Measurements from ENCODE around the gene SMAD6. TPM values are rescaled to one million over a fixed set of nuclear protein-coding genes. Genes with fewer than 3 reads are reported as not detected.

SMAD6 gene
- total RNA-seq, 1 donor from 2014 or later, result 2.7 TPM

- Mint-ChIP-seq H3K27me3 (ENCODE audit: low read depth, unreplicated experiment) (peaks cover 19% of the 10 kb centered on the region), H3K27ac (ENCODE audit: unreplicated experiment) (no peak overlapping the region), H3K4me3 (ENCODE audit: unreplicated experiment) (peak overlapping the region; percentile 90), H3K36me3 (ENCODE audit: low read depth, unreplicated experiment) (no peaks in the 10 kb centered on the region), H3K4me1 (ENCODE audit: low read depth, unreplicated experiment) (peaks cover 8% of the 10 kb centered on the region), H3K9me3 (ENCODE audit: unreplicated experiment) (no peaks in the 10 kb centered on the region)
- Histone ChIP-seq H4K20me1 (ENCODE audit: insufficient read depth, low read length) (peaks cover 36% of the 10 kb centered on the region), H3K27ac (ENCODE audit: low read depth, low read length) (peak overlapping the region; percentile 41), H3K9ac (ENCODE audit: low read length) (peak overlapping the region; percentile 82), H3K4me2 (ENCODE audit: low read length) (peak overlapping the region; percentile 97), H3K36me3 (ENCODE audit: insufficient read depth, low read length) (no peaks in the 10 kb centered on the region), H3K9me3 (ENCODE audit: insufficient read depth, low read depth, low read length) (no peaks in the 10 kb centered on the region), H3K79me2 (ENCODE audit: insufficient read depth, low read length) (peaks cover 42% of the 10 kb centered on the region), H3K4me3 (ENCODE audit: insufficient read depth, low read depth, low read length) (peak overlapping the region; percentile 82), H3K4me1 (ENCODE audit: insufficient read depth, low read length) (peaks cover 12% of the 10 kb centered on the region), H3K27me3 (ENCODE audit: insufficient read depth, low read length) (no peaks in the 10 kb centered on the region), H2AFZ (ENCODE audit: low read depth, low read length) (peak overlapping the region; percentile 44)
- DNase-seq (ENCODE audit: low read depth) (peak; percentile 14), FAIRE-seq (no peak)
- TF ChIP-seq EZH2 (IDR thresholded peaks at IDR 0.05; ENCODE audit: insufficient read depth, low read length), result no peak
- TF ChIP-seq CTCF (IDR thresholded peaks at IDR 0.05; ENCODE audit: insufficient read depth, low read depth, low read length), result no peak
Measured at GRCh38 chr15:66702787-66703539, 927 bp downstream of the SMAD6 start.

DNA sequence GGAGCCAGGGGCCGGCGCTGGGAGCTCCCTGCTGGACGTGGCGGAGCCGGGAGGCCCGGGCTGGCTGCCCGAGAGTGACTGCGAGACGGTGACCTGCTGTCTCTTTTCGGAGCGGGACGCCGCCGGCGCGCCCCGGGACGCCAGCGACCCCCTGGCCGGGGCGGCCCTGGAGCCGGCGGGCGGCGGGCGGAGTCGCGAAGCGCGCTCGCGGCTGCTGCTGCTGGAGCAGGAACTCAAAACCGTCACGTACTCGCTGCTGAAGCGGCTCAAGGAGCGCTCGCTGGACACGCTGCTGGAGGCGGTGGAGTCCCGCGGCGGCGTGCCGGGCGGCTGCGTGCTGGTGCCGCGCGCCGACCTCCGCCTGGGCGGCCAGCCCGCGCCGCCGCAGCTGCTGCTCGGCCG, 1.5 kb downstream of the SMAD6 start:
- Mint-ChIP-seq H3K4me1 (ENCODE audit: low read depth, unreplicated experiment) (peaks cover 9% of the 10 kb centered on the region), H3K36me3 (ENCODE audit: low read depth, unreplicated experiment) (peaks cover under 1% of the 10 kb centered on the region), H3K27ac (ENCODE audit: unreplicated experiment) (no peak overlapping the region), H3K4me3 (ENCODE audit: unreplicated experiment) (no peak overlapping the region), H3K27me3 (ENCODE audit: low read depth, unreplicated experiment) (peaks cover 18% of the 10 kb centered on the region), H3K9me3 (ENCODE audit: unreplicated experiment) (no peaks in the 10 kb centered on the region)
- H4K20me1 ChIP-seq (ENCODE audit: insufficient read depth, low read length), result peaks cover 36% of the 10 kb centered on the region
- H3K4me3 ChIP-seq (ENCODE audit: insufficient read depth, low read depth, low read length), result peak overlapping the region; percentile 82
- H3K9me3 ChIP-seq (ENCODE audit: insufficient read depth, low read depth, low read length), result no peaks in the 10 kb centered on the region
- peak overlapping the region; percentile 33 for H2AFZ ChIP-seq (ENCODE audit: low read depth, low read length)
- H3K4me1 ChIP-seq (ENCODE audit: insufficient read depth, low read length), result peaks cover 13% of the 10 kb centered on the region
- H3K79me2 ChIP-seq (ENCODE audit: insufficient read depth, low read length), result peaks cover 42% of the 10 kb centered on the region
- no peak for TF ChIP-seq EZH2 (IDR thresholded peaks at IDR 0.05; ENCODE audit: insufficient read depth, low read length)
- no peak for TF ChIP-seq CTCF (IDR thresholded peaks at IDR 0.05; ENCODE audit: insufficient read depth, low read depth, low read length)
- no peak for FAIRE-seq
- H3K36me3 ChIP-seq (ENCODE audit: insufficient read depth, low read length), result no peaks in the 10 kb centered on the region
- peak overlapping the region; percentile 97 for H3K4me2 ChIP-seq (ENCODE audit: low read length)
- H3K27ac ChIP-seq (ENCODE audit: low read depth, low read length), result no peak overlapping the region
- DNase-seq (ENCODE audit: low read depth), result peak; percentile 45
- H3K27me3 ChIP-seq (ENCODE audit: insufficient read depth, low read length), result no peaks in the 10 kb centered on the region
- H3K9ac ChIP-seq (ENCODE audit: low read length), result peak overlapping the region; percentile 82

Data from astrocyte (in vitro differentiated cells and primary cell).